ENCODE measurements around the gene D2HGDH. TPM values are rescaled to one million over a fixed set of nuclear protein-coding genes. Genes with fewer than 3 reads are reported as not detected.

Gene D2HGDH
- total and polyA plus RNA-seq, 9 of the 15 experiments (the other 6 are each of a cell fraction or from before 2014, with no cell fraction given): 0.39 to 30.8 (median 10.3) TPM

DNA sequence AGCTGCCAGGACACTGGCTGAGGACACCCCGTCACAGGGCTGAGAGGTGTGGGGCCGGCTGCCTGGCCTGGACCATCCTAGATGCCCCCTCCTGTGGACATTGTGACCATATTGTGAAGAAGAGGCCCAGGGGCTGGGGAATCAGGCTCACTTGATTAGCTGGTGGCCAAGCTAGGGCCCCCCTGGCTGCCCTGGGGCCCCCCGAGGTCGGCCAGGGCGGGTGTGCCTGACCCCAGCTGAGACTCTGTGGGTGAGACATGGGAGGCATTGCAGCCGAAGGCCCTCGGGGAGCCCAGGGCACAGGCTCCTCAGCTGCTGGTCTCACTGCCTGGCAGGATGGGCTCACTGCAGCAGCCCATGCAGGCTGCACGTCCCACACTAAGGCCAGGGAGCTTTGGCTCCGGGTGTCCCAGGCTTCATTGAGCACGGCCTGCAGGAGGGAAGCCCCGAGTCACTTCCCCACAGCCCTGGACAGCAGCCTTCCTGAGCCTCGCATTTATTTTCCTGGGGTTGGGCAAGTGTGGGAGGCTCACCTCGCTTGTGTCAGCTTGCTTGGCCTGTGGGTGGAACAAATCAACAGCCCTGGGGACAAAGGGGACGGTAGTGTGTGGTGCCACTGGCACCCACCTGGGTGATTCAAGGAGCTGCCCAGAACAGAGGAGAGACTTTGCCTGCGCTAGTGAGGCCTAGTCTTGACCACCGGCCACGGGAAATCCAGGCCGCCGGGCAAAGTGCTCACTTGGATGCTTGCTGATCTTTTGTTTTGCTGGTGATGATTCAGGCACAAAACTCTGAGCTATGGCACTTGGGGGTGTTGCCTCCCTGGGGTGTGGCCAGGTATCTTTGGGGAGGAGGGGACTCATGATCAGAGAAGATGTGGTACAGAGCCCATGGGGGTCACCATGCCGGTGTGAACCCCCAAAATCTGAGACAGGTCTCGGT is 43.5 kb downstream of the D2HGDH start (continued):
- TF ChIP-seq, protein P1, sequence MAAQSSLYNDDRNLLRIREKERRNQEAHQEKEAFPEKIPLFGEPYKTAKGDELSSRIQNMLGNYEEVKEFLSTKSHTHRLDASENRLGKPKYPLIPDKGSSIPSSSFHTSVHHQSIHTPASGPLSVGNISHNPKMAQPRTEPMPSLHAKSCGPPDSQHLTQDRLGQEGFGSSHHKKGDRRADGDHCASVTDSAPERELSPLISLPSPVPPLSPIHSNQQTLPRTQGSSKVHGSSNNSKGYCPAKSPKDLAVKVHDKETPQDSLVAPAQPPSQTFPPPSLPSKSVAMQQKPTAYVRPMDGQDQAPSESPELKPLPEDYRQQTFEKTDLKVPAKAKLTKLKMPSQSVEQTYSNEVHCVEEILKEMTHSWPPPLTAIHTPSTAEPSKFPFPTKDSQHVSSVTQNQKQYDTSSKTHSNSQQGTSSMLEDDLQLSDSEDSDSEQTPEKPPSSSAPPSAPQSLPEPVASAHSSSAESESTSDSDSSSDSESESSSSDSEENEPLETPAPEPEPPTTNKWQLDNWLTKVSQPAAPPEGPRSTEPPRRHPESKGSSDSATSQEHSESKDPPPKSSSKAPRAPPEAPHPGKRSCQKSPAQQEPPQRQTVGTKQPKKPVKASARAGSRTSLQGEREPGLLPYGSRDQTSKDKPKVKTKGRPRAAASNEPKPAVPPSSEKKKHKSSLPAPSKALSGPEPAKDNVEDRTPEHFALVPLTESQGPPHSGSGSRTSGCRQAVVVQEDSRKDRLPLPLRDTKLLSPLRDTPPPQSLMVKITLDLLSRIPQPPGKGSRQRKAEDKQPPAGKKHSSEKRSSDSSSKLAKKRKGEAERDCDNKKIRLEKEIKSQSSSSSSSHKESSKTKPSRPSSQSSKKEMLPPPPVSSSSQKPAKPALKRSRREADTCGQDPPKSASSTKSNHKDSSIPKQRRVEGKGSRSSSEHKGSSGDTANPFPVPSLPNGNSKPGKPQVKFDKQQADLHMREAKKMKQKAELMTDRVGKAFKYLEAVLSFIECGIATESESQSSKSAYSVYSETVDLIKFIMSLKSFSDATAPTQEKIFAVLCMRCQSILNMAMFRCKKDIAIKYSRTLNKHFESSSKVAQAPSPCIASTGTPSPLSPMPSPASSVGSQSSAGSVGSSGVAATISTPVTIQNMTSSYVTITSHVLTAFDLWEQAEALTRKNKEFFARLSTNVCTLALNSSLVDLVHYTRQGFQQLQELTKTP (IDR thresholded peaks at IDR 0.05; ENCODE audit: low read depth in 1 of 2, partially characterized antibody in 2 of 2): no peak
- no peak for TF ChIP-seq PTBP1 (IDR thresholded peaks at IDR 0.05; ENCODE audit: low read depth, low read length)
- TF ChIP-seq ZNF239 (CRISPR knock-in tag; IDR thresholded peaks at IDR 0.05): no peak
- no peak for TF ChIP-seq RFX1 (IDR thresholded peaks at IDR 0.05)
- TF ChIP-seq SMARCC2 (IDR thresholded peaks at IDR 0.05; ENCODE audit: low read depth): no peak
- no peak for TF ChIP-seq NFE2L1 (tag; IDR thresholded peaks at IDR 0.05; ENCODE audit: borderline replicate concordance, low read depth)
- TF ChIP-seq SIRT6 (IDR thresholded peaks at IDR 0.05; ENCODE audit: low read depth, low read length): no peak
- no peak for TF ChIP-seq KDM5B (IDR thresholded peaks at IDR 0.05; ENCODE audit: insufficient replicate concordance, low read depth, low read length)
- TF ChIP-seq GABPA (tag; conservative IDR thresholded peaks at IDR 0.05; ENCODE audit: low read depth): no peak
- no peak for TF ChIP-seq TAF15 (IDR thresholded peaks at IDR 0.05; ENCODE audit: low read depth, low read length)
- TF ChIP-seq ZNF444 (CRISPR knock-in tag; IDR thresholded peaks at IDR 0.05): no peak
- TF ChIP-seq, protein P2, sequence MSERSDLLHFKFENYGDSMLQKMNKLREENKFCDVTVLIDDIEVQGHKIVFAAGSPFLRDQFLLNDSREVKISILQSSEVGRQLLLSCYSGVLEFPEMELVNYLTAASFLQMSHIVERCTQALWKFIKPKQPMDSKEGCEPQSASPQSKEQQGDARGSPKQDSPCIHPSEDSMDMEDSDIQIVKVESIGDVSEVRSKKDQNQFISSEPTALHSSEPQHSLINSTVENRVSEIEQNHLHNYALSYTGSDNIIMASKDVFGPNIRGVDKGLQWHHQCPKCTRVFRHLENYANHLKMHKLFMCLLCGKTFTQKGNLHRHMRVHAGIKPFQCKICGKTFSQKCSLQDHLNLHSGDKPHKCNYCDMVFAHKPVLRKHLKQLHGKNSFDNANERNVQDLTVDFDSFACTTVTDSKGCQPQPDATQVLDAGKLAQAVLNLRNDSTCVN (CRISPR knock-in tag; IDR thresholded peaks at IDR 0.05): no peak
- TF ChIP-seq GTF2E2 (tag; IDR thresholded peaks at IDR 0.05): no peak
